IMR-90 (cell line): ENCODE data around the gene PLB1. TPM values are rescaled to one million over a fixed set of nuclear protein-coding genes. Genes with fewer than 3 reads are reported as not detected.

Experiments
- ATAC-seq: fragments of 200-7000 bp; cut with Tn5 transposase; 2 replicates; pipeline ENCODE4 v1.9.1; 2020; ENCODE audit warnings: low read depth, mild to moderate bottlenecking, moderate library complexity
- BruUV-seq: library from RNA; stranded (reverse); fragments of 400-500 nt; replicated peaks from 2 replicates; lab custom pipeline; 2021; lab: Mats Ljungman, UMichigan
- CTCF ChIA-PET: fragments of 300-600 bp; formaldehyde crosslinking; extraction: SDS; loops from one replicate; lab custom pipeline; 2021; ENCODE audit warnings: antibody characterized with exemption; lab: Yijun Ruan, JAX
- POLR2A ChIA-PET: fragments of 300-600 bp; sonication (Branson Sonifier 250); formaldehyde crosslinking; loops from one replicate; lab custom pipeline; 2022; ENCODE audit warnings: antibody characterized with exemption; ENCODE audit not compliant: unreplicated experiment; lab: Charles Lee
- DNase-seq: peaks from one replicate; pipeline ENCODE4 v3.0.0; 2013
- H2AFZ ChIP-seq: replicated peaks from 2 replicates; pipeline ENCODE3; 2013; ENCODE audit warnings: low read length, mild to moderate bottlenecking; ENCODE audit not compliant: poor library complexity
- H2AK5ac ChIP-seq: 2 replicates; pipeline ENCODE4 v1.6.1; 2013; ENCODE audit warnings: low read depth, low read length, inconsistent platforms
- H2AK9ac ChIP-seq: replicated peaks from 2 replicates; pipeline ENCODE3; 2013; ENCODE audit warnings: mild to moderate bottlenecking, low read depth, low read length, moderate library complexity; ENCODE audit not compliant: poor library complexity
- H2BK120ac ChIP-seq: 2 replicates; pipeline ENCODE4 v1.6.1; 2013; ENCODE audit warnings: low read depth, low read length, inconsistent platforms
- H2BK15ac ChIP-seq: 3 replicates; pipeline ENCODE4 v1.6.1; 2013; ENCODE audit warnings: low read depth, low read length, inconsistent platforms
- H2BK20ac ChIP-seq: 2 replicates; pipeline ENCODE4 v1.6.1; 2013; ENCODE audit warnings: low read depth, mild to moderate bottlenecking, inconsistent platforms, low read length, moderate library complexity
- H2BK5ac ChIP-seq: 2 replicates; pipeline ENCODE4 v1.6.1; 2013; ENCODE audit warnings: mild to moderate bottlenecking, low read depth, low read length, inconsistent platforms; ENCODE audit not compliant: poor library complexity, severe bottlenecking
- H3K14ac ChIP-seq: replicated peaks from 2 replicates; pipeline ENCODE4 v1.6.1; 2013; ENCODE audit warnings: low read depth, low read length, inconsistent platforms
- H3K18ac ChIP-seq: 2 replicates; pipeline ENCODE4 v1.6.1; 2013; ENCODE audit warnings: low read depth, low read length, control low read depth
- H3K23ac ChIP-seq: 2 replicates; pipeline ENCODE4 v1.6.1; 2013; ENCODE audit warnings: low read depth, low read length, inconsistent platforms
- H3K27ac ChIP-seq: 2 replicates; pipeline ENCODE4 v1.5.1; 2013; ENCODE audit warnings: mild to moderate bottlenecking, control low read depth, low read length; ENCODE audit not compliant: insufficient read depth
- H3K27me3 ChIP-seq: 2 replicates; pipeline ENCODE4 v1.6.1; 2013; ENCODE audit warnings: low read length; ENCODE audit not compliant: control insufficient read depth, insufficient read depth
- H3K36me3 ChIP-seq: 2 replicates; pipeline ENCODE4 v1.6.1; 2013; ENCODE audit warnings: low read length, mixed read lengths; ENCODE audit not compliant: control insufficient read depth, insufficient read depth
- H3K4ac ChIP-seq: 2 replicates; pipeline ENCODE4 v1.6.1; 2013; ENCODE audit warnings: low read depth, low read length, inconsistent platforms
- H3K4me1 ChIP-seq: 2 replicates; pipeline ENCODE4 v1.6.1; 2013; ENCODE audit warnings: low read length, mixed read lengths; ENCODE audit not compliant: control insufficient read depth, insufficient read depth
- H3K4me2 ChIP-seq: 2 replicates; pipeline ENCODE4 v1.6.1; 2013; ENCODE audit warnings: low read depth, mild to moderate bottlenecking, control low read depth, low read length, moderate library complexity
- H3K4me3 ChIP-seq: 2 replicates; pipeline ENCODE4 v1.5.1; 2013; ENCODE audit warnings: low read depth, mild to moderate bottlenecking, control low read depth, low read length, moderate library complexity; ENCODE audit not compliant: insufficient read depth
- H3K56ac ChIP-seq: 2 replicates; pipeline ENCODE4 v1.6.1; 2013; ENCODE audit warnings: low read length, inconsistent platforms; ENCODE audit not compliant: insufficient read depth; ENCODE audit errors: extremely low read depth
- H3K79me1 ChIP-seq, 2 experiments: 2 replicates each; pipeline ENCODE4 v1.6.1; 2013; ENCODE audit warnings: low read length in 2 of 2, inconsistent platforms in 1 of 2, low read depth in 1 of 2
- H3K9ac ChIP-seq: 2 replicates; pipeline ENCODE4 v1.6.1; 2013; ENCODE audit warnings: low read depth, low read length, control low read depth
- H3K9me1 ChIP-seq: 2 replicates; pipeline ENCODE4 v1.6.1; 2013; ENCODE audit warnings: low read length, inconsistent platforms; ENCODE audit not compliant: insufficient read depth
- H3K9me3 ChIP-seq: 2 replicates; pipeline ENCODE4 v1.6.1; 2013; ENCODE audit warnings: low read length; ENCODE audit not compliant: control insufficient read depth, insufficient read depth
- H4K20me1 ChIP-seq: 2 replicates; pipeline ENCODE4 v1.6.1; 2013; ENCODE audit warnings: low read length, inconsistent platforms; ENCODE audit not compliant: insufficient read depth
- H4K5ac ChIP-seq: 2 replicates; pipeline ENCODE4 v1.6.1; 2013; ENCODE audit warnings: mild to moderate bottlenecking, low read depth, low read length, control low read depth
- H4K8ac ChIP-seq, 2 experiments: 2 replicates each; pipeline ENCODE4 v1.6.1; 2013; ENCODE audit warnings: low read depth in 2 of 2, low read length in 2 of 2, control low read depth in 1 of 2, inconsistent platforms in 1 of 2
- H4K91ac ChIP-seq: 2 replicates; pipeline ENCODE4 v1.6.1; 2013; ENCODE audit warnings: low read depth, low read length, inconsistent platforms; ENCODE audit not compliant: insufficient read depth
- CEBPB ChIP-seq: IDR thresholded peaks from 2 replicates; pipeline ENCODE4 v1.6.1; 2012; ENCODE audit warnings: low read depth, low read length, improper control_type of control experiment
- CHD1 ChIP-seq: IDR thresholded peaks from 2 replicates; pipeline ENCODE4 v1.6.1; 2012; ENCODE audit warnings: low read depth, low read length, improper control_type of control experiment
- MAFK ChIP-seq: IDR thresholded peaks from 2 replicates; pipeline ENCODE4 v1.6.1; 2012; ENCODE audit warnings: low read depth, low read length, improper control_type of control experiment
- MAZ ChIP-seq: IDR thresholded peaks from 2 replicates; pipeline ENCODE4 v1.6.1; 2012; ENCODE audit warnings: low read depth, mild to moderate bottlenecking, low read length, improper control_type of control experiment, moderate library complexity, borderline replicate concordance
- NFE2L2 ChIP-seq: fragments of 150-350 bp; IDR thresholded peaks from 2 replicates; pipeline ENCODE4 v1.6.1; 2016; ENCODE audit warnings: low read depth, mild to moderate bottlenecking, low read length
- POLR2A ChIP-seq: IDR thresholded peaks from 2 replicates; pipeline ENCODE4 v1.6.1; 2012; ENCODE audit warnings: mild to moderate bottlenecking, low read depth, low read length
- RAD21 ChIP-seq: IDR thresholded peaks from 2 replicates; pipeline ENCODE4 v1.6.1; 2012; ENCODE audit warnings: low read length, improper control_type of control experiment
- RCOR1 ChIP-seq: IDR thresholded peaks from 2 replicates; pipeline ENCODE4 v1.6.1; 2012; ENCODE audit warnings: mild to moderate bottlenecking, low read length, improper control_type of control experiment; ENCODE audit not compliant: insufficient replicate concordance
- SMC3 ChIP-seq: fragments of 150-350 bp; IDR thresholded peaks from 2 replicates; pipeline ENCODE4 v1.6.1; 2016; ENCODE audit warnings: low read depth, mild to moderate bottlenecking, antibody characterized with exemption, low read length, moderate library complexity
- WGBS, 2 experiments: methylation state at CpG; one replicate each; pipeline versions ENCODE4 v1.1.5 to v1.1.7; 2013; ENCODE audit warnings: missing lambda C conversion rate in 2 of 2; ENCODE audit not compliant: insufficient read length in 1 of 2; ENCODE audit errors: extremely low coverage in 2 of 2; 5-methylcytosine and 5-hydroxymethylcytosine counted together
- dilution Hi-C: fragments of 300-500 bp; cut with HindIII; formaldehyde crosslinking; loops from one replicate; pipeline ENCODE4 v1.14.3; 2018; ENCODE audit warnings: low sequenced_read_pairs; ENCODE audit not compliant: unreplicated experiment
- in situ Hi-C: fragments of 300-500 bp; cut with MboI; formaldehyde crosslinking; loops from 3 replicates; pipeline ENCODE4 v1.14.3; 2019; ENCODE audit warnings: low sequenced_read_pairs, inconsistent platforms, mixed read lengths
- intact Hi-C: fragments of 100-400 bp; cut with micrococcal nuclease; formaldehyde crosslinking; loops from 2 replicates; pipeline ENCODE4 v1.10.0; 2022
- polyA plus RNA-seq, 3 experiments: library from polyadenylated mRNA; depleted of rRNA; stranded (reverse); fragments of >200 nt; gene quantifications; 2 replicates each; pipeline ENCODE4 v1.2.3, GENCODE V29; 2012; ENCODE audit warnings: low replicate concordance in 1 of 3
- total RNA-seq: library from RNA; depleted of rRNA; stranded (reverse); fragments of >200 nt; gene quantifications from 2 replicates; pipeline ENCODE4 v1.2.3, GENCODE V29; 2012
- TF ChIP-seq, protein P1 (sequence below): conservative IDR thresholded peaks from 2 replicates; pipeline ENCODE4 v1.5.1; 2012; ENCODE audit warnings: mild to moderate bottlenecking, low read depth, low read length, improper control_type of control experiment
- TF ChIP-seq, protein P2 (sequence below): fragments of 150-350 bp; IDR thresholded peaks from 2 replicates; pipeline ENCODE4 v1.6.1; 2017; ENCODE audit warnings: mild to moderate bottlenecking, antibody characterized with exemption, low read length, low read depth

The PLB1 gene
- total and polyA plus RNA-seq, 2 of the 4 experiments (the other 2 are of a cell fraction) = 0.74 to 0.90 TPM

DNA sequence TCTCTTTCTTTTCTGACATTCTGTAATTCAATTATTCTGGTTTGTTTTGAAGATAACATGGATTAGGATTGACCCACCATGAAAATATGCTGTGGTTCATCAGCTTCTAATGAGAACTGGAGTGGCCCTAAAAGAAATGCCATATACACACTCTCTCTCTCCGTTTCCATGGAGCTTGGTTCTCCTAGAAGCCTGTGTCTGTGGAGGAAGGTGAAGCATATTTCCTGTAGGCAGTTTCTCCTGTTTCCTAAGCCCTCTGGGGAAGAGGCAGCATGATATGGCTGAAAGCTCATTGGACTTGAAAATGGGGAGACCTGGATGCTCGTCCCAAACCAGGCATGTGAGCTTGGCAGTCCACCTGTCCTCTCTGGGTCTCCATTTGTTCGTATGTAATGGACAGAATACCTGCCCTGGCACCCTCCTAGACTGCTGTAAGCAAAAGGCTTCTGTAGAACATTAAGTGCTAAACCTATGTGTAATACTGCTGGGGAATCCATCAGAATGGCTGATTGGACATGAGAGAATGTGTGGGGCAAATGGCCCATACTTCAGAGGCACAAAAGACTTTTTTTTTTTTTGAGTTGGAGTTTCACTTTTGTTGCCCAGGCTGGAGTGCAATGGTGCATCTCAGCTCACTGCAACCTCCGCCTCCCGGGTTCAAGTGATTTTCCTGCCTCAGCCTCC is 180.4 kb downstream of the PLB1 start:
- Histone ChIP-seq H3K27ac (no peak overlapping the region), H2AK9ac (no peak overlapping the region), H3K9ac (no peak overlapping the region), H4K5ac (peak overlapping the region; percentile 57; the same call in 1 of the 2 replicates), H2BK120ac (peak overlapping the region; percentile 92), H3K4ac (peak overlapping the region; percentile 55), H3K4me1 (peaks cover 23% of the 10 kb centered on the region), H3K79me1 (0 out of 4 replicates have a peak, but pooled peaks cover 0 to 4% of the 10 kb centered on the region in 2 experiments), H3K4me2 (no peak overlapping the region), H3K18ac (peak overlapping the region; percentile 42; the same call in 1 of the 2 replicates), H3K36me3 (no peaks in the 10 kb centered on the region), H4K20me1 (no peaks in the 10 kb centered on the region), H3K27me3 (no peaks in the 10 kb centered on the region), H3K14ac (no peak overlapping the region; the same call in 1 of the 2 replicates), H4K91ac (peak overlapping the region; percentile 64), H2BK20ac (peak overlapping the region; percentile 83), H3K4me3 (no peak overlapping the region), H3K9me1 (peaks cover 19% of the 10 kb centered on the region), H2AK5ac (peak overlapping the region; percentile 47; the same call in 1 of the 2 replicates), H2BK15ac (peak overlapping the region; percentile 89; the same call in 2 of the 3 replicates), H3K56ac (no peak overlapping the region), H4K8ac (peak overlapping the region; percentile 35 to 51; a peak in 2 of 4 replicates), H3K9me3 (0 out of 2 replicates have a peak, but pooled peaks cover 3% of the 10 kb centered on the region), H3K23ac (peak overlapping the region; percentile 58; the same call in 1 of the 2 replicates), H2AFZ (peak overlapping the region; percentile 62), H2BK5ac (peak overlapping the region; percentile 18)
- DNase-seq (no peak), ATAC-seq (no peak)
- ChIA-PET CTCF (no interaction called here), POLR2A (no interaction called here)
- no TSS peak for BruUV-seq
- dilution Hi-C loops (no loop called here), in situ Hi-C loops (no loop called here), intact Hi-C loops (no loop called here)
- TF ChIP-seq CEBPB (no peak), POLR2A (no peak), RAD21 (no peak), NFE2L2 (no peak), MAFK (no peak), SMC3 (no peak), CHD1 (no peak), RCOR1 (no peak), MAZ (no peak)
- TF ChIP-seq, protein P1, sequence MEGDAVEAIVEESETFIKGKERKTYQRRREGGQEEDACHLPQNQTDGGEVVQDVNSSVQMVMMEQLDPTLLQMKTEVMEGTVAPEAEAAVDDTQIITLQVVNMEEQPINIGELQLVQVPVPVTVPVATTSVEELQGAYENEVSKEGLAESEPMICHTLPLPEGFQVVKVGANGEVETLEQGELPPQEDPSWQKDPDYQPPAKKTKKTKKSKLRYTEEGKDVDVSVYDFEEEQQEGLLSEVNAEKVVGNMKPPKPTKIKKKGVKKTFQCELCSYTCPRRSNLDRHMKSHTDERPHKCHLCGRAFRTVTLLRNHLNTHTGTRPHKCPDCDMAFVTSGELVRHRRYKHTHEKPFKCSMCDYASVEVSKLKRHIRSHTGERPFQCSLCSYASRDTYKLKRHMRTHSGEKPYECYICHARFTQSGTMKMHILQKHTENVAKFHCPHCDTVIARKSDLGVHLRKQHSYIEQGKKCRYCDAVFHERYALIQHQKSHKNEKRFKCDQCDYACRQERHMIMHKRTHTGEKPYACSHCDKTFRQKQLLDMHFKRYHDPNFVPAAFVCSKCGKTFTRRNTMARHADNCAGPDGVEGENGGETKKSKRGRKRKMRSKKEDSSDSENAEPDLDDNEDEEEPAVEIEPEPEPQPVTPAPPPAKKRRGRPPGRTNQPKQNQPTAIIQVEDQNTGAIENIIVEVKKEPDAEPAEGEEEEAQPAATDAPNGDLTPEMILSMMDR = no peak
- TF ChIP-seq, protein P2, sequence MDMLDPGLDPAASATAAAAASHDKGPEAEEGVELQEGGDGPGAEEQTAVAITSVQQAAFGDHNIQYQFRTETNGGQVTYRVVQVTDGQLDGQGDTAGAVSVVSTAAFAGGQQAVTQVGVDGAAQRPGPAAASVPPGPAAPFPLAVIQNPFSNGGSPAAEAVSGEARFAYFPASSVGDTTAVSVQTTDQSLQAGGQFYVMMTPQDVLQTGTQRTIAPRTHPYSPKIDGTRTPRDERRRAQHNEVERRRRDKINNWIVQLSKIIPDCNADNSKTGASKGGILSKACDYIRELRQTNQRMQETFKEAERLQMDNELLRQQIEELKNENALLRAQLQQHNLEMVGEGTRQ = no peak
- 83% methylated on average over 1 of the region's 5 CpGs; no CpG with 5 or more reads in 1 of the 2 experiments for WGBS, 2 experiments
